NCI-H2081 treated with DMSO at 0.1 percent for 48 hours (cell line): ENCODE measurements around the gene SYNE2.
"Not testable (repeated sequence)": the region's sequence is repeated elsewhere in the genome, so short reads cannot be mapped to it uniquely, and the experiment has no call there.

ENCODE experiments used
- DNase-seq: peaks from one replicate; lab custom pipeline; 2025; lab: John Stamatoyannopoulos, UW

SYNE2 gene

DNA sequence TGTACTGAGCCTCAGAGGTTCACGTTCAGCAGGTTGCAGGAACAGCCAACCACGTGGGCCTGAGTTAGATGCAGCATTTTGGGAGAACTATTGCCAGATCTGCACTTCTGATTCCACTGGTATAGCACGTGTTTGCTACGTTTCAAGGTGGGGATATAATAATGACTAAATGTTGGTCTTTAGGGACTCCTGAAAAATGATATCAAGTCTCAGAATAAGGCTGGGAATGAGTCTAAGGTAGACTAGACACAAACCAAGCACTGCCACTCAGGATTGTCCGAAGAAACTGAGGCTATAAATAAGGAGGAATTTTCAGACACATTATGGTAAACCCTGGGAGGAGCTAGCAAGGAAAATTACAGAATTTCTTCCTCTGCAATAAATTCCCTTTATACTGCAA lies 343.3 kb downstream of the SYNE2 start:
- DNase-seq = no peak

DNA sequence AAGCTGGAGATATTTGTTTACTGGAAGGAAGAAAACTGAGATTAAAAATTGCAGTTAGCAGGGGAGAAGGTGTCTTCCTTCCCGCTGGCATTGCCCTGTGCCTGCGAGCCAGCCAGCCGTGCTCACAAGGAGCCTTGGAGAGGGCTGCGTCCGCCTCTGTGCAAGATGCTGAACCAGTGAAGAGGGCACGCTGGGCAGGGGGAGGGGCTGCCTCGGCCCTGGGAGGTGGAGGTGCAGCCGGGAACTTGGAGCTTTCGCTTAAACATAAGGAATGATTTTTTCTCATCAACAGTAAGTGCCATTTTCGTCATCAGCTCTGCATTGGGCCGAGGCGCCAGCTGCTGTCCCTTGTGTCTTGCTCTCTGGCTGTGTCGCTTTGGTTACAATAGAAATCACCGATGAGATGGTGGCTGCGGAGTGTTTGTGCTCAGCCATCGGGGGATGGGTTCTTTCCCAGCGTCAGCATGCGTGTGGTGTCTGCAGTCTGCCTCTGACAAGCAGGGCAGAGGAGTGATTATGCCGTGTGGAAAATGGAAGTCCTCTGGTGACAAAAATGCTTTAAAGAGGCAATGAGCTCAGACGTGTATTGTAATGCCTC lies 344.1 kb downstream of the SYNE2 start:
- peak; percentile 1 for DNase-seq

DNA sequence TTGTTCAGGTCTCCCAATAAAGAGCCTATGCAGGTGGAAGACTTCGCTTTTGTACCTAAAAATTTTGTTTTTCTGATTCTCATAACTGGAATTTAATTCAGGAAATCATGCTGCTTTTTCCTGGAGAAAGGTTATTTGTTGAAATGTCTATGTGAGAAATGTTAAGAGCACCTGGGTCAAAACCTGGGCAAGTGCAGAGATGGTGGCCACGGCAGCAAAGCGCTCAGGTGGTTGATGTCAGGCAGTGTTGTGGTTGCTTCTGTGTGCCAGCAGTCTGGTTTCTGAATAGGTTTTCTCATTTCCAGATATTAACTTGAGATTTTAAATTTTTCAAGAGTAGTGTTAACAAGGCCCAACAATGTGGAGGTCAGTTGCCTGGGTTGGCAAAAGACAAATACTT lies 345.2 kb downstream of the SYNE2 start:
- DNase-seq = no peak

DNA sequence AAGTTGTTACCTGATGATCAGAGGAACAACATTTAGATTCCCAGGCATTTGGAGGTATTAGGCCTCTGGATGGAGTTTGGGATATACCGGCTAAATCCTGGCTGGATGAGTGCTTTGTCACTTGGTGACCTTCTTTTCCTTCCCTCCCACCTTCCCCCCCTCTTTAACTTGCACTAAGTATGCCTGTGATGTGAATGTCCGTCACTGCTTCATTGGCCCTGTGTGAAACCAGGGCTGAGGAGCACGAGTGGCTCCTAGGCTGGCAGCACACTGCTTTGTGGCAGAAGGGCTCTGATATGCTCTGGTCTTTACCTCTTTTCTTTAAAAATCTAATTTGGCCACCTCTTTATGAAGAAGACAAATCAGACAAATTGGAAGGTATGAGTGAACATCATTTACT lies 345.7 kb downstream of the SYNE2 start:
- DNase-seq = no peak

DNA sequence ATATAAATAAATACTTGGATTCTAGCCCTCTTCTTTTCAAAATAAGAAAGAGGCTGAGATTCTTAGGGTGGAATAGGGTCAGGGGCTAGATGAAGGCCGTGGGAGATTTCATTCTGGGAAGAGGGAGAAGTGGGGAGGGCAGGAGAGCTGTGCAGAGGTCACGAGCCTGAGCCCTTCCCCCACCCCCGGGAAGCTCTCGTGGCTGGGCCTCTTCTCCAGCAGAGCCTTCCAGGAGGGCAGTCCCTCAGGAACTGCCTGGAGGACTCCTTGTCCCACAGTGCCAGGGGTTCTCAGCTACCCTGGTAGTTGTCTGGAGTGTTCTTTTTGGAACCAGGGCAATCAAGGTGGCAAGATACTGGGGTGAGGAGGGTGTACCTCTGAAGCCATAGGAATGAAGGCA lies 347.4 kb downstream of the SYNE2 start:
- no peak for DNase-seq

DNA sequence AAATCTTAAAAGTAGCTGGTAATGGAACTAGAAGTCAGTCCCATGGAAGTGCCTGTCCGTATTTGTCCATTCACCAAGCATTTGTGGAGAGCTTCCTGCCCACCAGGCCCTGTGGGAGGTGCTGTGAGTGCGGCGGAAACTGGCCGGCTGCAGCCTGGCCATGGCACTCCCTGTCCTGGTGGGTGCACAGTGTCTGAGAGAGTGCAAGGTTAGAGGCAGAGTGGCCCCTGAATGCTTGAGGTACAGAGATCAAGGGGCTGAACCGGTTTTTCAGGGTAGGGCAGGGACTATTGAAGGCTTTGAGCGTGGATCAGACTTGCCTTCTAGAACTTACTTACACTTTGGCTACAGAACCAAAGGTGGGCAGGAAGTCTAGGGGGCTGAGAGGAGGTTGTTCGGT lies 348.5 kb downstream of the SYNE2 start:
- DNase-seq = no peak

DNA sequence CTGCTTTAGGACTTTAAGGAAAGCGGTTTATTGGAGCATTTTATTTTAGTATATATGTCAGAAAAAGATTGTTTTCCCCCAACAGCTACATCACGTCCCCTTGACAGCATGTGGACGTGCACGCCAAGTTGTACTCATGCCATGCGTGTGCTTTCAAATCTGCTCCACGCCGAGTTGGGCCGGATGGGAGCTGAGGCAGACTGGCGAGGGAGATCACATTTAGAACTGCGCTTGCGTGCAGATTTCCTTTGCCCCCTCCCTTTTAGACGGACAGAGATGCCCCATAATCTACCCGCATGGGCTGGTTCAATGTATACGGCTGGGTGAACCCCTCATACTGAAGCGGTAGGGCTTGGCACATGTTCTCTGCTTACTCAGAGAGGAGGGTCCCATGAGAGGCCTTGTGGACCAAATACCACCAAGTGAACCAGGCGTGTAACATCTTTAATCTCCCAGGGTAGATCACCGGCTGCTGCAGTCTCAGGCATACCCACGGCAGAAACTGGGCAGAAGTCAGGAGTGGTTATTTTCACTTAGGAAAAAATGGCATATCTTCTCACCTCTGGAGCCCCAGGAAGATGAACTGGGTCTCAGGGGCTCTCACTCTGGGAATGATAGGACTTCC lies 349.2 kb downstream of the SYNE2 start:
- DNase-seq = no peak

DNA sequence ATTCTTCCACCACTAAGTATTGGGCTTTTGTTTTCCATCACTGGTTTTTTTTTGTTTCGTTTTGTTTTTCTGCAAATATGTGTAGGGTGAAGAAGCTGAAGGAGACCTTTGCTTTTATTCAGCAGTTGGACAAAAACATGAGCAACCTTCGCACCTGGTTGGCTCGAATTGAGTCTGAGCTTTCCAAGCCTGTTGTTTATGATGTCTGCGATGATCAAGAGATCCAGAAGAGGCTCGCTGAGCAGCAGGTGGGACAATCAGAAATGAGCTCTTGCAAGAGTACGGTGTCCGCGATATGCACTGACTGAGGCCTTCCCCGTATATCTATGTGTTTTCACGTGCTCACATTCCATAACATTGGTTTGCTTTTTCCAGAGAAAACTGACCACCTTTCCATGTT lies 349.9 kb downstream of the SYNE2 start:
- no peak for DNase-seq

DNA sequence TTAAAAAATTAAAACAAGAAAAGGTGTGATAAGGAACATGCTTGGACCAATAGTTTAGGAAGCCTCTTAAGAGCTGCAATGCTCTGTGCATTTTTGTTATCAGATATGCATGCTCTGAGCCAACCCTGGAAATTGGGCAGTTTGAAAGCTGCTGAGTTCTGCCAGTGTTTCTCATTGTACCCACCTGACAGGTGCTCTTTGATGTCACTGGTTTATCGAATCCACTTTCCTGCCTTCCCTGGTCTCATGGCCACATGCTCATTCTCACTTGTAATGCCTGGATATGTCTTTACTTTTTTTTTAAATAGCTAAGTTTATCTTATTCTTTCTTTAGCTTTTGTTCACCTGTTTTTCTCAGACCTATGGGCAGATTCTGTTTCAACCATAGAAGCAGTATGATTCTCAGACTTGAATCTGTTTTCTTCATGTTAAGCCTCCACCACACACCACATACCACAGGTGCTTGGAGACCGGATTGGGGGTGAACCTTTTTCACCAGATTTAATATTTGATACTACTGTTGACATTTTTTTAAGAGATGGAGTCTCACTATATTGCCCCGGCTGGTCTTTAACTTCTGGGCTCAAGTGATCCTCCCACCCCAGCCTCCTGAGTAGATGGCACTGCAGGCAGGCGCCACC lies 350.7 kb downstream of the SYNE2 start:
- DNase-seq = no peak

DNA sequence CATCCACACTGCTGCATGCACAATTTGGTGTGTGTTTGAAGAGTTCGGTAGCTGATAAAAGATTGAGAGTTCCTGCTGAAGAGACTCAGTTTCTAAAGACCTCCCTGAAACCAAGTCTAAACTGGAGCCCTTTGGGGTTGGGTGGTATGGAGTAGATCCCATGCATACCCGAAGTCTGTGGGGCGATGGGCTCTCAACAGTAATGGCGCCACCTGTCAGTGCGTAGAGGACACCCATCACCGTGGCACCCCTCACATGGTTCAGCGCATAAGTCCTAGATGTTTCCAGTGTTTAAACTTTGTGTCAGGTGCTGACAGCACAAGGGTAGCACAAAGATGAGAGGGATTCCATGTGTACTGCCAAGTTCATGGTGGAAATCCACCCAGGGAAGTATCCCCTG lies 355.5 kb downstream of the SYNE2 start:
- DNase-seq = no peak

DNA sequence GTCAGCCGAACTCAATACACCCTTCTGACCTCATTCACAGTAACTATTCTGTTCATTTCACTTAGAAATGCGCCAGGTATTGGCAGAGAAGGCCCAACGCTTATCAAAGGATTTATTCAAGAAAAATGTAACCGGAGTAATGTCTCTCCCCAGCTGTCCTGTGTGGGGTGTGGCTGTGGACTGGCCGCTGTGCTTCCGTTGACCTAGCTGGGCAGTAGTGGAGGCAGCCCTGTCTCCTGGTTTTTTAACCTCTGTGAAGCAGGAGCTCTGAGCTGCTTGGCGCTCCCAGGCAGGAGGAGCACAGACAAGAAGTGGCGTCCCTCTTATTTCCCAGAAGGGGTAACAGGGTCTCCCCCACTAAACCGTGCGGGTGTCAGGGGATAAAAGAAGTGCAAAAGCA lies 356.2 kb downstream of the SYNE2 start:
- no peak for DNase-seq

DNA sequence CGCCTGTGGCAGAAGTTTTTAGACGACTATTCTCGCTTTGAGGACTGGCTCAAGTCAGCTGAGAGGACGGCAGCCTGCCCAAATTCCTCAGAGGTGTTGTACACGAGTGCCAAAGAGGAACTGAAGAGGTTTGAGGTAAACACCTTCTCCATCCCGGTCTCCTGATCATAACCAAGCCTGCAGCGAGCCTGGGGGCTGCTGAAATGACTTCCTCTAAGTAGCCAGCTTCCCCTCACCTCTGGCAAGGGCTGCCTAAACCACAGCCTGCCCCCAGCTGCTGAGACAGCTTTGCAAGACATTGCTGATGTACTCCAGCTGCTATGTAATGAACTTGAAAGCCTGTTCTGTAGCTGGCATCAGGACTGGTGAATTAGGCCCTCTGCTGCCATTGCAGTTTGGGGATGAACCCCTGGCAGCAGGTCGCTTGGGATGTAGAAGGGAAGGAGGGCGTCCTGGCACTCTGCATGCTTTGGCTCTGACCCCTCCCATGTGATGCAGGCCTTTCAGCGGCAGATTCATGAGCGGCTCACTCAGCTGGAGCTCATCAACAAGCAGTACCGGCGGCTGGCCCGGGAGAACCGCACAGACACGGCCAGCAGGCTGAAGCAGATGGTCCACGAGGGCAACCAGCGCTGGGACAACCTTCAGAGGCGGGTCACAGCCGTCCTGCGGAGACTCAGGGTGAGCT lies 356.8 kb downstream of the SYNE2 start:
- DNase-seq = no peak

DNA sequence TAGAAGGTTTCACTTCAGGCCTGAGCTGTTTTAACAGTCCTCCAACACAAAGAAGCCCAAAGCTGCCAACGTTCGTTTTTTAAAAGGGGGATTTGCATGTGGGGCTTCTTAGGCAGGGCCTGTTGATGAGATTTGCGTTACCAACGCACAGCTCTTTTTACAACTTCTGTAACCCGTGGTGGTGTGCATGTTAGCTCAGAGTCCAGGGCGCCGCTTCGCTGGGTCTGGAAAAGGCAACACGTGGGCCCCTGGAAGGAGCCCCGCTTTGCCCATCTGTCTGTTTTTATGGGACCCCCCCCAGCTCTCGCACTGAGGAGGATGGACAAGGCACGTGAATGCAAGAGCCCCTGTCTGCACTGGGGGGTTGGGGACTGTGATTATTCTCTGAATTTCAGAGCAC lies 357.4 kb downstream of the SYNE2 start:
- no peak for DNase-seq

DNA sequence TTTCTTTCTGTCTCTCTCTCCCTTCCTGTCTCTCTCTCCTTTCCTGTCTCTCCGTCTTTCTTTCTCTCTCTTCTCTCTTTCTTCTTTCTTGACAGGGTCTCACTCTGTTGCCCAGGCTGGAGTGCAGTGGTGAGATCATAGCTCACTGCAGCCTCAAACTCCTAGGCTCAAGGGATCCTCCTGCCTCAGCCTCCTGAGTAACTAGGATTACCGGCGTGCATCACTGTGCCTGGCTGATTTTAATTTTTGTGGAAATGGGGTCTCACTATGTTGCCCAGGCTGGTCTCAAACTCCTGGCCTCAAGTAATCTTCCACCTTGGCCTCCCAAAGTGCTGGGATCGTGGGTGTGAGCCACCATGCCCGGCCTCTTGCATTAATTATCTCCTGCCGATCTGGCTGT lies 358.1 kb downstream of the SYNE2 start:
- DNase-seq = not testable (repeated sequence)

DNA sequence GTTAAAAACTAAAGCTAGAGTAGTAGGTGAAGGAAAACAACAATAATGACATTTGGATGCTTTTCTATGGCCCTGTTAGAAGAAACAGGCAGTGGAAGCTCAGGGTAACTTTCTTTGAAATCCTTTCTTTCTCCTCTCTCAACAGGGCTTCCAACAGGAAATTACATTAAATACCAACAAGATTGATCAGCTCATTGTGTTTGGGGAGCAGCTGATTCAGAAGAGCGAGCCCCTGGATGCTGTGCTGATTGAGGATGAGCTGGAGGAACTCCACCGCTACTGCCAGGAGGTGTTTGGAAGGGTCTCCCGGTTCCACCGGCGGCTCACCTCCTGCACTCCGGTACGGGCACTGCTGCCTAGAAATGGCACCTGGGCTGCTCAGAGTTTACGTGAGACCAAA lies 359.9 kb downstream of the SYNE2 start:
- no peak for DNase-seq

DNA sequence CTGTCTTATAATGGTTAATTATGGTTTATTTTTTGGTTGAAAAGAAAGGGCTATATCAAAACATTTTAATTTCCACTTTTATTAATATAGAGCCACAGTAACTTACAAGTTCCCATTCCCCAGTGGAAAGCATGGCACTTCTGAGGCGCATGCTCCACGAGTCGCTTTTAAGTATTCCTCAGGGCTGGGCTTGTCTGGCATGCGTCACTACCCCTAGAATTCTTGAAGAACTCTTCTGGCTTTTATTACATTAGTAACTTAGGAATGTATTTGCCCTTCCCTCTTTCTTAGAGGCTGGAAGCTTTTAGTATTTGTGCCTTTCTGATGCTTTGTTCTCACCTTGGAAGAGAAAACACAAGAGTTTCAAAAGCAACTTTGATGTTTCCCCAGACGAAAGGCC lies 360.3 kb downstream of the SYNE2 start:
- DNase-seq = no peak

DNA sequence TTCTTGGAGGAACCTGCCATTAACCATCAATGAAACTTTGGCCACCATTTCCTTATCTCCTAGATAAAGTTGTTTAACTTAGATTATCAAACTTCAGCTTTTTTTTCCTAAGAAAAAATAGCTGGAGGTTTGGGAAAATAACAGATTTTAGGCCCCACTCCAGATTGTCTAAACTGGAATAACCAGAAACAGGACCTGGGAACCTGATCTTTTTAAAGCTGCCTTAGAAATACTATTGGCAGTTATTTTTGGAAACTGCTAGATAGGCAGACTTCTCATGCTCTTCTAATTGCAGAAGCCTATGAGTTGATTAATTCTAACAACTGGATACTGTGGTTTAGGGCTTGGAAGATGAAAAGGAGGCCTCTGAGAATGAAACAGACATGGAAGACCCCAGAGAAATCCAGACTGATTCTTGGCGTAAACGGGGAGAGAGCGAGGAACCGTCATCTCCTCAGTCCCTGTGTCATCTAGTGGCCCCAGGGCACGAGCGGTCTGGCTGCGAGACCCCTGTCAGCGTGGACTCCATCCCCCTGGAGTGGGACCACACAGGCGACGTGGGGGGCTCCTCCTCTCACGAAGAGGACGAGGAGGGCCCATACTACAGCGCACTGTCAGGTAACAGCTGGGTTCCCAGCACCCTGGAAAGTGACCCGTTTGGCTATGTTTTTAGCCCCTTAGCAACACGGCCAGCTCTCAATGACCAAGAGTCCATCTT lies 361.2 kb downstream of the SYNE2 start:
- DNase-seq = no peak

DNA sequence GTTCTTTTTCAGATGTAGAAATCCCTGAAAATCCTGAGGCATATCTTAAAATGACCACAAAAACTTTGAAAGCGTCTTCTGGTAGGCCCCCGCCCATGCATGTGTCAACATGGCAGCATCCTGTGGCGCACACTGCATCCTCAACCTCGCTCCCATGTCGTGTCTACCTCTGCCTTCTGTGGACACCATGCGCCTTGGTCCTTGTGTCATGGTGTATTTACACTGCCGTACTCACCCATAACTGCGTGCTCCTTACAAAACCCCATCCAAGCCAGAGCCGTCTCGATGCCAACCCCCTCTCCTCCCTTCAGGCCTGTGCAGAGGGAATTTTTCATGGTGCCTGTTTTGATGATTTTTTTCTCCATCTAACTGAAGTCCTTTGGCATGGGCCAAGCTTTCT lies 362.5 kb downstream of the SYNE2 start:
- no peak for DNase-seq

DNA sequence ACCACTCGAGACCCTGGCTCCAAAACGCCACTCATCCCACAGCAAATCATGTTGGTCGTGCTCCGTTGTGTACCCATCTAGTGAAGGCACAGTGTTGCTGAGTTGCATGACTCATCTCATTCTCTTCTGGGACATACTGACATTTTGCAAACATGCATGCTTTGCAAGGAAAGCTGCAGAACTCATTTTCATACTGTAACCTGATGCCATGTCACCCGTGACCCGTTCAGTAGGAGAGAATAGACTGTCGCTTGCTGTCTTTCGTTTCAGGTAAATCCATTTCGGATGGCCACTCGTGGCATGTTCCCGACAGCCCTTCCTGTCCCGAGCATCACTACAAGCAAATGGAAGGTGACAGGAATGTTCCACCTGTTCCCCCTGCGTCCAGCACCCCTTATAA lies 363.2 kb downstream of the SYNE2 start:
- DNase-seq = no peak

DNA sequence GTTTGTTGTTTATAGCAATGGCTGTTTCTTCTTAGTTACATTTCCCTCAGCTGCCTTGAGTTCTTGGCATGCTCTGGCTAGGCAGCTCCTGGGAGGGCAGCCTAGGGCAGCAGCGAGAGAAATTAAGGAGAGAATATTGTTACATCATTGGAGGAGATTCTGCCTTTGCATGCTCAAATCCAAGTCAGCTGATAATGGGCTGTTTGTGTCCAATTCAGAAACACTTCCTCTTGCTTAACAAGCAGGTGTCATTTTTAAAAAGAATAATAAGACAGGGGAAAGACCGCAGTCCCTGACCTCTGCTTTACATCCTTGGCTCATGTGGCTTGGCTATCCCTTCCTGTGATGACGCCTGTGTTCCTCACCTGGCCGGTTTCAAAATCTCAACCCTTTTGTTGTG lies 364.5 kb downstream of the SYNE2 start:
- DNase-seq = no peak

DNA sequence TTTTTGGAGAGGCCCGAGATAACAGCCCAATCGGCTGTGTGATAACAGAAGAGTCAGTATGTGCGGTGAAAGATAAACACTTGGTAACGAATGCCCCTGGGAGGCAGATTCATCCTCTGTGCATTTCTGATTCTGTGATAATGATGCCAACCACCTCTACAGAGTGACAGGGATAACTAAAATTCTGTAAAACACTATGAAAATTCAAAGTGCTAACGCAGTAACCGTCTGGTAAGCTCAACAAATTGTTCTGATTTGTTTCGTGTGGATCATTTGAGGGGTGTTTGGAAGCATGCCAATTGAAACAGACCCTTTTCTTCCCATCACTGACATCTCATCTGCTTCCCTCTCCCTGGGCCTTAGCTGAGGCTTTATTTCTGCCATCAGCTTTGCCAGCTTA lies 365.0 kb downstream of the SYNE2 start:
- no peak for DNase-seq

DNA sequence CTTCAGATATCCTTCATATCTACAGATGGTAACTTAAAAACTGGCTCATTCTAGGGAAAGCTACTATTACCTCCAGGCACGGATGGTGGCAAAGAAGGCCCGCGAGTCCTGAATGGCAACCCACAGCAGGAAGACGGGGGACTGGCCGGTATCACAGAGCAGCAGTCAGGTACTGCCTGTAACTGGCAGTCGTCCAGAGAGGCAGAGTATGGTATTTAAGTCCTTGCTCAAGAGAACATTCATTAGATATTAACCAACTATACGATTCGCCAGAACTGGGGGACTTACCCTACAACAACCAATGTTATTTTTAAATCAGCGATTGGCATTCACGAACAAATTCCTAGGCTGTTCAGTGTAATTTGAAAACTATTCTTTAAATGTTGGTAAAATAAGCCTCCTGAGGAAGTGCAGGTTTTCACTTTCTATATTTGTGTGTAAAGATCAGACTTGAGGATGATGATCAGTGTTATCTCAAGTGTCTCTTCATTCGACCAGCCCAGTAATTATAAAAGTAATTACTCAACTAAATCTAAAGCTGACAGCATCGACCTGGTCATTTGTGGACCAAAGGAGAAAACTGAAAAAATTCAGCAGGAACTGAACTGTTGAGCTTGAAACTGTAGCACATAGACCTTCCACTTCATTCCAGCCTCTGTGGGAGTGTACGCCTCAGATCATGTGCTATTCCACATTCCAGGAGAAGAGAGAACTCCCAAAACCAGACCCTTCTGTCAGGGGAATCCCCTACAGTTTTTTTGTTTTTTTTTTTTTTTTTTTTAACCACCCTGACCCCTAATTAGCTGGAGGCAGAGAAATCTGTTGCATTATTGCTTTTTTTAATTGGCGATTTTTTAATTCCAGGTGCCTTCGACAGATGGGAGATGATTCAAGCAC lies 365.8 kb downstream of the SYNE2 start:
- DNase-seq = no peak
